GM12891 (cell line): Measurements from ENCODE around the gene CDCA3.
"Not testable (repeated sequence)": the region's sequence is repeated elsewhere in the genome, so short reads cannot be mapped to it uniquely, and the experiment has no call there.

ENCODE experiments used
- POLR2A ChIP-seq: IDR thresholded peaks from 2 replicates; pipeline ENCODE4 v1.6.1; 2011; ENCODE audit warnings: low read depth, low read length, control low read depth
- POLR2AphosphoS5 ChIP-seq: IDR thresholded peaks from 2 replicates; pipeline ENCODE4 v1.6.1; 2011; ENCODE audit warnings: low read depth, low read length, control low read depth
- TAF1 ChIP-seq: IDR thresholded peaks from 2 replicates; pipeline ENCODE4 v1.6.1; 2011; ENCODE audit warnings: low read depth, low read length, control low read depth

DNA sequence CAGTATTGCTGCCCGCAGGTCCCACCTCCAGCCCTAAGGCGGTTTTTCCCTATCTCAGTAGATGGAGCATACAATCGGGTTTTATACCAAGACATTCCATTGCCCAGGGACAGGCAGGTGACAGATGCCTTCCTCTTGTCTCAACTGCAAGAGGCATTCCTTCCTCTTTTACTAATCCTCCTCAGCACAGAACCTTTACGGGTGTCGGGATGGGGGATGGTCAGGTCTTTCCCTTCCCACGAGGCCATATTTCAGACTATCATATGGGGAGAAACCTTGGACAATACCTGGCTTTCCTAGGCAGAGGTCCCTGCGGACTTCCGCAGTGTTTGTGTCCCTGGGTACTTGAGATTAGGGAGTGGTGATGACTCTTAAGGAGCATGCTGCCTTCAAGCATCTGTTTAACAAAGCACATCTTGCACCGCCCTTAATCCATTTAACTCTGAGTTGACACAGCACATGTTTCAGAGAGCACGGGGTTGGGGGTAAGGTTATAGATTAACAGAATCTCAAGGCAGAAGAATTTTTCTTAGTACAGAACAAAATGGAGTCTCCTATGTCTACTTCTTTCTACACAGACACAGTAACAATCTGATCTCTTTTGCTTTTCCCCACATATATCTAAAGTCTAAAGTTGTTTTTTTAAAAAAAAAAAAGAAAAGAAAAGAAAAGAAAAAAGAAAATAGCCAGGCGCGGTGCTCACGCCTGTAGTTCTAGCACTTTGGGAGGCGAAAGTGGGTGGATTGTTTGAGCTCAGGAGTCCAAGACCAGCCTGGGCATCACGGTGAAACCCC is 35.3 kb upstream of the CDCA3 start:
- TF ChIP-seq POLR2A, TAF1, POLR2AphosphoS5: not testable (repeated sequence)
